HEK293 (cell line): ENCODE data around the gene GLMP.

Experiments used
- GLIS1 ChIP-seq: fragments of 450-650 bp; formaldehyde crosslinking; IDR thresholded peaks from 2 replicates; pipeline ENCODE4 v1.5.1; 2016; ENCODE audit warnings: missing biosample characterization, missing genetic modification characterization
- PRDM1 ChIP-seq: fragments of 450-650 bp; formaldehyde crosslinking; IDR thresholded peaks from 2 replicates; pipeline ENCODE4; 2016; ENCODE audit warnings: missing biosample characterization, missing genetic modification characterization
- ZBTB17 ChIP-seq: fragments of 450-650 bp; formaldehyde crosslinking; IDR thresholded peaks from 2 replicates; pipeline ENCODE4 v1.5.1; 2016; ENCODE audit warnings: missing biosample characterization, missing genetic modification characterization
- ZBTB7A ChIP-seq: fragments of 450-650 bp; formaldehyde crosslinking; IDR thresholded peaks from 2 replicates; pipeline ENCODE4 v1.5.1; 2016; ENCODE audit warnings: low read depth, missing biosample characterization, missing genetic modification characterization
- ZFP3 ChIP-seq: fragments of 450-650 bp; formaldehyde crosslinking; IDR thresholded peaks from 2 replicates; pipeline ENCODE4 v1.5.1; 2016; ENCODE audit warnings: low read depth, missing biosample characterization, missing genetic modification characterization
- ZFP69B ChIP-seq: fragments of 450-650 bp; formaldehyde crosslinking; IDR thresholded peaks from 2 replicates; pipeline ENCODE4 v1.5.1; 2016; ENCODE audit warnings: missing biosample characterization, missing genetic modification characterization
- ZNF354C ChIP-seq: fragments of 450-650 bp; formaldehyde crosslinking; IDR thresholded peaks from 2 replicates; pipeline ENCODE4 v1.5.1; 2016; ENCODE audit warnings: missing biosample characterization, missing genetic modification characterization, low read depth, borderline replicate concordance
- ZNF37A ChIP-seq: fragments of 450-650 bp; IDR thresholded peaks from 2 replicates; pipeline ENCODE4 v1.5.1; 2018; ENCODE audit warnings: missing biosample characterization, missing genetic modification characterization
- ZNF610 ChIP-seq: fragments of 450-650 bp; formaldehyde crosslinking; IDR thresholded peaks from 2 replicates; pipeline ENCODE4 v1.5.1; 2016; ENCODE audit warnings: missing biosample characterization, missing genetic modification characterization, borderline replicate concordance
- ZNF792 ChIP-seq: fragments of 450-650 bp; formaldehyde crosslinking; IDR thresholded peaks from 2 replicates; pipeline ENCODE4 v1.5.1; 2016; ENCODE audit warnings: missing biosample characterization, missing genetic modification characterization
- TF ChIP-seq, protein P1 (sequence below): fragments of 450-650 bp; formaldehyde crosslinking; IDR thresholded peaks from 2 replicates; pipeline ENCODE4 v1.5.1; 2017; ENCODE audit warnings: missing biosample characterization, missing genetic modification characterization
- TF ChIP-seq, protein P2 (sequence below): fragments of 450-650 bp; formaldehyde crosslinking; IDR thresholded peaks from 2 replicates; pipeline ENCODE4 v1.5.1; 2016; ENCODE audit warnings: missing biosample characterization, missing genetic modification characterization
- TF ChIP-seq, protein P3 (sequence below): fragments of 450-650 bp; formaldehyde crosslinking; IDR thresholded peaks from 2 replicates; pipeline ENCODE4 v1.5.1; 2016; ENCODE audit warnings: missing biosample characterization, missing genetic modification characterization
- TF ChIP-seq, protein P4 (sequence below): fragments of 450-650 bp; formaldehyde crosslinking; IDR thresholded peaks from 2 replicates; pipeline ENCODE4 v1.5.1; 2016; ENCODE audit warnings: missing biosample characterization, missing genetic modification characterization, borderline replicate concordance
- TF ChIP-seq, protein P5 (sequence below): fragments of 450-650 bp; formaldehyde crosslinking; optimal IDR thresholded peaks from 2 replicates; pipeline ENCODE3; 2016; ENCODE audit warnings: missing biosample characterization, mild to moderate bottlenecking, missing genetic modification characterization
- TF ChIP-seq, protein P6 (sequence below): fragments of 450-650 bp; formaldehyde crosslinking; IDR thresholded peaks from 2 replicates; pipeline ENCODE4 v1.5.1; 2017; ENCODE audit warnings: missing biosample characterization, mild to moderate bottlenecking, missing genetic modification characterization, moderate library complexity
- TF ChIP-seq, protein P7 (sequence below): fragments of 450-650 bp; formaldehyde crosslinking; IDR thresholded peaks from 2 replicates; pipeline ENCODE4 v1.5.1; 2016; ENCODE audit warnings: missing biosample characterization, missing genetic modification characterization, borderline replicate concordance

GLMP gene

DNA sequence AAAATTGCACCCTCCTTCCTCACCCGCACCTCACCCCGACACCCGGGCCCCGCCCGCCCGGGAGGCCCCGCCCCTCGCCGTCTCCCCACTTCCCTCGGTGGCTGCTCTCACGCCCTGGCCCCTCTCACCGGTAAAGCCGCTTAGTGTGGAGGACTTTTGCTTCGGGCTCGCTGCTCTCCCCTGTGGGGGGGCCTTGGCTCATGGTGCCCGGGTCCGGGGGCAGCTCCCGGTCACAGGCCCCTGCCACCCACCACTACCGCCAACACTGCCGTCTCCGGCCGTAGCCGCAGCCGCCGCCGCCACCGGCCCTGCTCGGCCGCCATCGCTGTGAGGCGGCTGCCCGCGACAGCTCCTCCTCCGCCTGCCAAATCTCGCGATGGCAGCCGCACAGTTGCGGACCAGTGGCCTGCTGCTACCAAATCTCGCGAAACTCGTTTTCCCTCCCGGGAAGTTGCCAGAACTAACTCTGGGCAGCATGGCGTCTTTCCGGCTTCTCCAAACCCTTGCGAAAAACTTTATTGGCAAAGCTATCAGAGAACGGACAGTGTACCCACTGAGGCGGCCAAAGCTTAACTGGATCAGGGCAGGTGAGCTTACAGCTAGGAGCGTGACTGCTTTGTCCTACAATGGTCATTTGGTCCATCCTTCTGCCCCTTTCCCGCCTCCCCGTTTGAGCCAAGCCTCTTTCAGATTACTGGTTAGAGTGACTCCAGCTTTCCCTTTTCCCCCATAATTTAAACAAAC is 12.8 kb downstream of the GLMP start, which contains the start of gene SMG5 (continued):
- TF ChIP-seq, protein P1, sequence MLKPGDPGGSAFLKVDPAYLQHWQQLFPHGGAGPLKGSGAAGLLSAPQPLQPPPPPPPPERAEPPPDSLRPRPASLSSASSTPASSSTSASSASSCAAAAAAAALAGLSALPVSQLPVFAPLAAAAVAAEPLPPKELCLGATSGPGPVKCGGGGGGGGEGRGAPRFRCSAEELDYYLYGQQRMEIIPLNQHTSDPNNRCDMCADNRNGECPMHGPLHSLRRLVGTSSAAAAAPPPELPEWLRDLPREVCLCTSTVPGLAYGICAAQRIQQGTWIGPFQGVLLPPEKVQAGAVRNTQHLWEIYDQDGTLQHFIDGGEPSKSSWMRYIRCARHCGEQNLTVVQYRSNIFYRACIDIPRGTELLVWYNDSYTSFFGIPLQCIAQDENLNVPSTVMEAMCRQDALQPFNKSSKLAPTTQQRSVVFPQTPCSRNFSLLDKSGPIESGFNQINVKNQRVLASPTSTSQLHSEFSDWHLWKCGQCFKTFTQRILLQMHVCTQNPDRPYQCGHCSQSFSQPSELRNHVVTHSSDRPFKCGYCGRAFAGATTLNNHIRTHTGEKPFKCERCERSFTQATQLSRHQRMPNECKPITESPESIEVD (tag by site-specific recombination), result no peak; the same call in none of the 2 replicates
- TF ChIP-seq, protein P2, sequence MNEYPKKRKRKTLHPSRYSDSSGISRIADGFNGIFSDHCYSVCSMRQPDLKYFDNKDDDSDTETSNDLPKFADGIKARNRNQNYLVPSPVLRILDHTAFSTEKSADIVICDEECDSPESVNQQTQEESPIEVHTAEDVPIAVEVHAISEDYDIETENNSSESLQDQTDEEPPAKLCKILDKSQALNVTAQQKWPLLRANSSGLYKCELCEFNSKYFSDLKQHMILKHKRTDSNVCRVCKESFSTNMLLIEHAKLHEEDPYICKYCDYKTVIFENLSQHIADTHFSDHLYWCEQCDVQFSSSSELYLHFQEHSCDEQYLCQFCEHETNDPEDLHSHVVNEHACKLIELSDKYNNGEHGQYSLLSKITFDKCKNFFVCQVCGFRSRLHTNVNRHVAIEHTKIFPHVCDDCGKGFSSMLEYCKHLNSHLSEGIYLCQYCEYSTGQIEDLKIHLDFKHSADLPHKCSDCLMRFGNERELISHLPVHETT (tag by site-specific recombination), result peak; percentile 97
- TF ChIP-seq ZBTB7A (tag by site-specific recombination) (no peak), ZNF610 (tag by site-specific recombination) (peak; percentile 76), ZNF354C (tag by site-specific recombination) (no peak), ZFP3 (tag by site-specific recombination) (no peak), GLIS1 (peak; percentile 88), ZFP69B (tag by site-specific recombination) (peak; percentile 90), ZNF37A (tag by site-specific recombination) (no peak), PRDM1 (tag by site-specific recombination) (peak; percentile 95), ZNF792 (no peak), ZBTB17 (tag by site-specific recombination) (peak; percentile 96)
- TF ChIP-seq, protein P3, sequence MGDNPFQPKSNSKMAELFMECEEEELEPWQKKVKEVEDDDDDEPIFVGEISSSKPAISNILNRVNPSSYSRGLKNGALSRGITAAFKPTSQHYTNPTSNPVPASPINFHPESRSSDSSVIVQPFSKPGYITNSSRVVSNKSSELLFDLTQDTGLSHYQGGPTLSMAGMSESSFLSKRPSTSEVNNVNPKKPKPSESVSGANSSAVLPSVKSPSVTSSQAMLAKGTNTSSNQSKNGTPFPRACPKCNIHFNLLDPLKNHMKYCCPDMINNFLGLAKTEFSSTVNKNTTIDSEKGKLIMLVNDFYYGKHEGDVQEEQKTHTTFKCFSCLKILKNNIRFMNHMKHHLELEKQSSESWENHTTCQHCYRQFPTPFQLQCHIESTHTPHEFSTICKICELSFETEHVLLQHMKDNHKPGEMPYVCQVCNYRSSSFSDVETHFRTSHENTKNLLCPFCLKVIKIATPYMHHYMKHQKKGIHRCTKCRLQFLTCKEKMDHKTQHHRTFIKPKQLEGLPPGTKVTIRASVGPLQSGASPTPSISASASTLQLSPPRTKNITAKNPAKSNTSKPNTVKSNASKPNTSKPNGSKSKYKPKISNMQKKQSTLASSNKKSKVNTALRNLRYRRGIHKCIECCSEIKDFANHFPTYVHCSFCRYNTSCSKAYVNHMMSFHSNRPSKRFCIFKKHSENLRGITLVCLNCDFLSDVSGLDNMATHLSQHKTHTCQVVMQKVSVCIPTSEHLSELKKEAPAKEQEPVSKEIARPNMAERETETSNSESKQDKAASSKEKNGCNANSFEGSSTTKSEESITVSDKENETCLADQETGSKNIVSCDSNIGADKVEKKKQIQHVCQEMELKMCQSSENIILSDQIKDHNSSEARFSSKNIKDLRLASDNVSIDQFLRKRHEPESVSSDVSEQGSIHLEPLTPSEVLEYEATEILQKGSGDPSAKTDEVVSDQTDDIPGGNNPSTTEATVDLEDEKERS (tag by site-specific recombination), result peak; percentile 53; the same call in 1 of the 2 replicates
- TF ChIP-seq, protein P4, sequence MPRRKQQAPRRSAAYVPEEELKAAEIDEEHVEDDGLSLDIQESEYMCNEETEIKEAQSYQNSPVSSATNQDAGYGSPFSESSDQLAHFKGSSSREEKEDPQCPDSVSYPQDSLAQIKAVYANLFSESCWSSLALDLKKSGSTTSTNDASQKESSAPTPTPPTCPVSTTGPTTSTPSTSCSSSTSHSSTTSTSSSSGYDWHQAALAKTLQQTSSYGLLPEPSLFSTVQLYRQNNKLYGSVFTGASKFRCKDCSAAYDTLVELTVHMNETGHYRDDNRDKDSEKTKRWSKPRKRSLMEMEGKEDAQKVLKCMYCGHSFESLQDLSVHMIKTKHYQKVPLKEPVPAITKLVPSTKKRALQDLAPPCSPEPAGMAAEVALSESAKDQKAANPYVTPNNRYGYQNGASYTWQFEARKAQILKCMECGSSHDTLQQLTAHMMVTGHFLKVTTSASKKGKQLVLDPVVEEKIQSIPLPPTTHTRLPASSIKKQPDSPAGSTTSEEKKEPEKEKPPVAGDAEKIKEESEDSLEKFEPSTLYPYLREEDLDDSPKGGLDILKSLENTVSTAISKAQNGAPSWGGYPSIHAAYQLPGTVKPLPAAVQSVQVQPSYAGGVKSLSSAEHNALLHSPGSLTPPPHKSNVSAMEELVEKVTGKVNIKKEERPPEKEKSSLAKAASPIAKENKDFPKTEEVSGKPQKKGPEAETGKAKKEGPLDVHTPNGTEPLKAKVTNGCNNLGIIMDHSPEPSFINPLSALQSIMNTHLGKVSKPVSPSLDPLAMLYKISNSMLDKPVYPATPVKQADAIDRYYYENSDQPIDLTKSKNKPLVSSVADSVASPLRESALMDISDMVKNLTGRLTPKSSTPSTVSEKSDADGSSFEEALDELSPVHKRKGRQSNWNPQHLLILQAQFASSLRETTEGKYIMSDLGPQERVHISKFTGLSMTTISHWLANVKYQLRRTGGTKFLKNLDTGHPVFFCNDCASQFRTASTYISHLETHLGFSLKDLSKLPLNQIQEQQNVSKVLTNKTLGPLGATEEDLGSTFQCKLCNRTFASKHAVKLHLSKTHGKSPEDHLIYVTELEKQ (tag by site-specific recombination), result peak; percentile 86; the same call in 1 of the 2 replicates
- TF ChIP-seq, protein P5, sequence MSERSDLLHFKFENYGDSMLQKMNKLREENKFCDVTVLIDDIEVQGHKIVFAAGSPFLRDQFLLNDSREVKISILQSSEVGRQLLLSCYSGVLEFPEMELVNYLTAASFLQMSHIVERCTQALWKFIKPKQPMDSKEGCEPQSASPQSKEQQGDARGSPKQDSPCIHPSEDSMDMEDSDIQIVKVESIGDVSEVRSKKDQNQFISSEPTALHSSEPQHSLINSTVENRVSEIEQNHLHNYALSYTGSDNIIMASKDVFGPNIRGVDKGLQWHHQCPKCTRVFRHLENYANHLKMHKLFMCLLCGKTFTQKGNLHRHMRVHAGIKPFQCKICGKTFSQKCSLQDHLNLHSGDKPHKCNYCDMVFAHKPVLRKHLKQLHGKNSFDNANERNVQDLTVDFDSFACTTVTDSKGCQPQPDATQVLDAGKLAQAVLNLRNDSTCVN (tag by site-specific recombination), result peak; percentile 40
- TF ChIP-seq, protein P6, sequence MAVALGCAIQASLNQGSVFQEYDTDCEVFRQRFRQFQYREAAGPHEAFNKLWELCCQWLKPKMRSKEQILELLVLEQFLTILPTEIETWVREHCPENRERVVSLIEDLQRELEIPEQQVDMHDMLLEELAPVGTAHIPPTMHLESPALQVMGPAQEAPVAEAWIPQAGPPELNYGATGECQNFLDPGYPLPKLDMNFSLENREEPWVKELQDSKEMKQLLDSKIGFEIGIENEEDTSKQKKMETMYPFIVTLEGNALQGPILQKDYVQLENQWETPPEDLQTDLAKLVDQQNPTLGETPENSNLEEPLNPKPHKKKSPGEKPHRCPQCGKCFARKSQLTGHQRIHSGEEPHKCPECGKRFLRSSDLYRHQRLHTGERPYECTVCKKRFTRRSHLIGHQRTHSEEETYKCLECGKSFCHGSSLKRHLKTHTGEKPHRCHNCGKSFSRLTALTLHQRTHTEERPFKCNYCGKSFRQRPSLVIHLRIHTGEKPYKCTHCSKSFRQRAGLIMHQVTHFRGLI, result no peak; the same call in 1 of the 2 replicates
- TF ChIP-seq, protein P7, sequence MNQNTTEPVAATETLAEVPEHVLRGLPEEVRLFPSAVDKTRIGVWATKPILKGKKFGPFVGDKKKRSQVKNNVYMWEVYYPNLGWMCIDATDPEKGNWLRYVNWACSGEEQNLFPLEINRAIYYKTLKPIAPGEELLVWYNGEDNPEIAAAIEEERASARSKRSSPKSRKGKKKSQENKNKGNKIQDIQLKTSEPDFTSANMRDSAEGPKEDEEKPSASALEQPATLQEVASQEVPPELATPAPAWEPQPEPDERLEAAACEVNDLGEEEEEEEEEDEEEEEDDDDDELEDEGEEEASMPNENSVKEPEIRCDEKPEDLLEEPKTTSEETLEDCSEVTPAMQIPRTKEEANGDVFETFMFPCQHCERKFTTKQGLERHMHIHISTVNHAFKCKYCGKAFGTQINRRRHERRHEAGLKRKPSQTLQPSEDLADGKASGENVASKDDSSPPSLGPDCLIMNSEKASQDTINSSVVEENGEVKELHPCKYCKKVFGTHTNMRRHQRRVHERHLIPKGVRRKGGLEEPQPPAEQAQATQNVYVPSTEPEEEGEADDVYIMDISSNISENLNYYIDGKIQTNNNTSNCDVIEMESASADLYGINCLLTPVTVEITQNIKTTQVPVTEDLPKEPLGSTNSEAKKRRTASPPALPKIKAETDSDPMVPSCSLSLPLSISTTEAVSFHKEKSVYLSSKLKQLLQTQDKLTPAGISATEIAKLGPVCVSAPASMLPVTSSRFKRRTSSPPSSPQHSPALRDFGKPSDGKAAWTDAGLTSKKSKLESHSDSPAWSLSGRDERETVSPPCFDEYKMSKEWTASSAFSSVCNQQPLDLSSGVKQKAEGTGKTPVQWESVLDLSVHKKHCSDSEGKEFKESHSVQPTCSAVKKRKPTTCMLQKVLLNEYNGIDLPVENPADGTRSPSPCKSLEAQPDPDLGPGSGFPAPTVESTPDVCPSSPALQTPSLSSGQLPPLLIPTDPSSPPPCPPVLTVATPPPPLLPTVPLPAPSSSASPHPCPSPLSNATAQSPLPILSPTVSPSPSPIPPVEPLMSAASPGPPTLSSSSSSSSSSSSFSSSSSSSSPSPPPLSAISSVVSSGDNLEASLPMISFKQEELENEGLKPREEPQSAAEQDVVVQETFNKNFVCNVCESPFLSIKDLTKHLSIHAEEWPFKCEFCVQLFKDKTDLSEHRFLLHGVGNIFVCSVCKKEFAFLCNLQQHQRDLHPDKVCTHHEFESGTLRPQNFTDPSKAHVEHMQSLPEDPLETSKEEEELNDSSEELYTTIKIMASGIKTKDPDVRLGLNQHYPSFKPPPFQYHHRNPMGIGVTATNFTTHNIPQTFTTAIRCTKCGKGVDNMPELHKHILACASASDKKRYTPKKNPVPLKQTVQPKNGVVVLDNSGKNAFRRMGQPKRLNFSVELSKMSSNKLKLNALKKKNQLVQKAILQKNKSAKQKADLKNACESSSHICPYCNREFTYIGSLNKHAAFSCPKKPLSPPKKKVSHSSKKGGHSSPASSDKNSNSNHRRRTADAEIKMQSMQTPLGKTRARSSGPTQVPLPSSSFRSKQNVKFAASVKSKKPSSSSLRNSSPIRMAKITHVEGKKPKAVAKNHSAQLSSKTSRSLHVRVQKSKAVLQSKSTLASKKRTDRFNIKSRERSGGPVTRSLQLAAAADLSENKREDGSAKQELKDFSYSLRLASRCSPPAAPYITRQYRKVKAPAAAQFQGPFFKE (tag by site-specific recombination), result no peak
